ENCODE measurements around the gene PROX2.

GRCh38 chr14:74891870-74892269, 15.9 kb upstream of the PROX2 start:
- TF ChIP-seq CTCF (IDR thresholded peaks at IDR 0.05), result no peak
- no peak for TF ChIP-seq POLR2A (IDR thresholded peaks at IDR 0.05)

Measured in testis (tissue), 2 donors.